Fibroblast of gingiva (primary cell): ENCODE data around the gene TOMM7.
"Not testable (repeated sequence)": the region's sequence is repeated elsewhere in the genome, so short reads cannot be mapped to it uniquely, and the experiment has no call there.

Experiments
- DNase-seq: peaks from one replicate; pipeline ENCODE4 v3.0.0-alpha.2; 2011; ENCODE audit warnings: low read depth

Gene TOMM7

GRCh38 chr7:22783421-22783820, 39.2 kb downstream of the TOMM7 start:
- no peak for DNase-seq

DNA sequence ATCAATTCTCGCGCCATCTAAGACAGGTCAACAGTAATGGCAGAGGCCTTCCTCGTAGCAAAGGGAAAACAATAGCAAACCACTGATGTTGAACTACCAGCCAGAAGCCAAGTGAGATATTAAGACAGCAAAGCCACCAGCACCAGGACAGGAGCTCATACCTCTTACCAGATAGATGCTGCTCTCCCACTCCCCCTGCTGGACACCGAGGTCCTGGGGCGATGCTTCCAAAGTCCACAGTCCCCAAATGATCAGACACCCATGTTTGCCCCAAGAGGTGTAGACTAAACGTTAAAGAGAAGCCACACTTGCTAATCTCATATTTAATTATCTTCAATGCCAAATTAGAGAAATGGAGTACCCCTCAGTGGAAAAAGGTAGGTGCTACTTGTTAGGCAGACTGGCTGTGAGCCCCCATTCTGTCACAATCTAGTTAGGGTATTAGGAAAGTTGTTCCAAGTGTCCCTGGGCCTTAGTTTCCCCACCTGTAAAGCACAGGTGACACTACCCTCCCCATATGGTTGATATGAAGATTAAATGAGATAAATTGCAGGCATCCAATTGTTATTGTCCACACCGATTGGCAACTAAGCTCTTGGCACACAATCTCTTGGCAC, 39.9 kb downstream of the TOMM7 start:
- DNase-seq = peak; percentile 33

GRCh38 chr7:22781230-22781711, 41.4 kb downstream of the TOMM7 start:
- DNase-seq = peak; percentile 92

DNA sequence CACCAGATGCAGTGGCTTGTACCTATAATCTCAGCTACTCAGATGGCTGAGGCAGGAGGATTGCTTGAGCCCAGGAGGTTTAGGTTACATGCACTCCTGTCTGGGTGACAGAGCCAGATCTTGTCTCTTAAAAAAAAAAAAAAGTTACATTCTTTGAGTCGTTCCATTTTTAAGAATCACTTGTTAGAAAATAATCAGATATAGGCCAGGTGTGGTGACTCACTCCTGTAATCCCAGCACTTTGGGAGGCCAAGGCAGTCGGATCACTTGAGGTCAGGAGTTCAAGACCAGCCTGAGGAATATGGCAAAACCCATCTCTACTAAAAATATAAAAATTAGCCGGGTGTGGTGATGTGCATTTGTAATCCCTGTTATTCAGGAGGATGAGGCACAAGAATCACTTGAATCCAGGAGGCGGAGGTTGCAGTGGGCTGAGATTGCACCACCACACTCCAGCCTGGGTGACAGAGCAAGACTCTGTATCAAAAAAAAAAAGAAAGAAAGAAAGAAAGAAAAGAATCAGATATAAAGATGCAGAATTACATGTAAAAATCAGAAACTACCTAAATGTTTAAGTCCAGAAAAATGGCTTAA, 42.8 kb downstream of the TOMM7 start:
- not testable (repeated sequence) for DNase-seq

- no peak for DNase-seq
Observed at GRCh38 chr7:22776964-22777363, 45.7 kb downstream of the TOMM7 start.

DNA sequence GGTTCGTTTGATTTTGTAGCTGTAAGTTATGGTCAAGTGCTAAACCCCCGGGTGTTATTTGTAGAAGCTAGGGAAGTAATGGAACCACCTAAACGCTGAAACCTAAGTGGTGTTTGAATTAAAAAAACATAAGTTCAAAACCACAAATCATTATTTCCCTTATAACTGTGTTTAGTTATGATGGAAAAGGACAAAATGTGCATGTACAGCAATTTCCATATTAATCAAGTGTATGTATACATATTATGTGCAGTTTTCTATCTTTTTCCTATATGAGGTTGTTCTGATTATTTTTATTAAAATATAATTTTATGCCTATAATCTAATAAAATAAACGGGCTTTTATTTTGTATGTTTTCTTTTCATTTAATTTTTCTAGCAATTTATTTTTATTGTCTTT, 49.8 kb downstream of the TOMM7 start:
- DNase-seq = no peak

DNA sequence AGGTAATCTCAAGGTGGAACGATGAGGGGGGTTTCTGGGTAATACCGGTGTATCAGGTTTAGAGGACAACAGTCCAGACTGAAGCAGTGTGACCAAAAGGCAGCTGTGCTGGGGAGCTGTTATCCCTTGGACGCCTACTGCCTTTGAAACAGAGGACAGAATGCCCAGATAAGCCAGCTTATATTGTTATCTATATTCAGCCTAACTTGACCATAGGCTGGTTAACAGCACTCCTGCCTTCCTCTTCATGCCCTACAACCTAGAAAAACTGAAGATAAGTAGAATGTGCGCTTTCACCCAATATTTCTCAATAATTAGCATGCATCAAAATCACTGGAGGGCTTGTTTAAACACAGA, 50.8 kb downstream of the TOMM7 start:
- no peak for DNase-seq

DNA sequence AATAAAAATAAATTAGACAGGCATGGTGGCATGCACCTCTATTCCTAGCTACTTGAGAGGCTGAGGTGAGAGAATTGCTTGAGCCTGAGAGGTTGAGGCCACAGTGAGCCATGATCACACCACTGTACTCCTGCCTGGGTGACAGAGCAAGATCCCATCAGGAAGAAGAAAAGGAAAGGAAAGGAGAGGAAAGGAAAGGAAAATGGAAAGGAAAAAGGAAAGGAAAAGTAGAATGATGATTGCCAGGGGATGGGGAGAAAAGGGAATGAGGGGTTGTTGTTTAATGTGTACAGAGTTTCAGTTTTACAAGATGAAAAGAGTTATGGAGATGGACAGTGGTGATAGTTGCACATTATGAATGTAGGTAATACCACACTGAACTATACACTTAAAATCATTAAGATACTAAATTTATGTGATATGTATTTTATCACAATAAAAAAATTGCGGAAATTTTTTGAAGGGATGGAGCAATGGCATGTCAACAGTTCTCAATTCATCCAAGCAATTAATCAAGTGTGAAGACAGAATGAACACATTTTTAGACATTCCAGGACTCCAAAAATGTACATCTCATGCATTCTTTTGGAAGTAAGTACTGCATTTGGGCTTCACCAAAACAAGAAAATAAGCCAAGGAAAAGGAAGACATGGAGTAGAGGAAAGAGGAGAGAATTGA, 51.3 kb downstream of the TOMM7 start:
- DNase-seq = no peak

- DNase-seq = no peak
Observed at GRCh38 chr7:22765609-22766008, 57.0 kb downstream of the TOMM7 start.
